Spinal cord (tissue), 10 donors: ENCODE data around the gene ZNF736. TPM values are rescaled to one million over a fixed set of nuclear protein-coding genes. Genes with fewer than 3 reads are reported as not detected.
"Not testable (repeated sequence)": the region's sequence is repeated elsewhere in the genome, so short reads cannot be mapped to it uniquely, and the experiment has no call there.

Experiments used
- DNase-seq, 6 donors: peaks; one replicate each; pipeline versions ENCODE4 v3.0.0 to v3.0.0-alpha.2; 2013 to 2015; ENCODE audit warnings: low spot score in 6 of 6, low read depth in 4 of 6
- H3K27ac ChIP-seq: one replicate; pipeline ENCODE4 v1.5.1; 2013; ENCODE audit warnings: low read depth, low read length, control low read depth
- H3K27me3 ChIP-seq: one replicate; pipeline ENCODE4 v1.6.1; 2013; ENCODE audit warnings: low read length; ENCODE audit not compliant: control insufficient read depth, insufficient read depth
- H3K36me3 ChIP-seq: one replicate; pipeline ENCODE4 v1.6.1; 2013; ENCODE audit warnings: low read length; ENCODE audit not compliant: control insufficient read depth, insufficient read depth
- H3K4me1 ChIP-seq: one replicate; pipeline ENCODE4 v1.6.1; 2013; ENCODE audit warnings: low read length; ENCODE audit not compliant: control insufficient read depth, insufficient read depth
- H3K4me3 ChIP-seq: one replicate; pipeline ENCODE4 v1.5.1; 2013; ENCODE audit warnings: low read depth, low read length, control low read depth
- H3K9me3 ChIP-seq: one replicate; pipeline ENCODE4 v1.6.1; 2013; ENCODE audit warnings: low read length; ENCODE audit not compliant: control insufficient read depth, insufficient read depth
- WGBS: methylation state at CpG from one replicate; pipeline ENCODE4 v1.1.5; 2013; ENCODE audit warnings: missing lambda C conversion rate; ENCODE audit not compliant: insufficient coverage; 5-methylcytosine and 5-hydroxymethylcytosine counted together
- long read RNA-seq, 4 donors: transcript quantifications; one replicate each; lab custom pipeline, GENCODE V29; 2026
- polyA plus RNA-seq, 2 donors: library from polyadenylated mRNA; unstranded; fragments of 120-200 nt; gene quantifications; one replicate each; pipeline ENCODE4 v1.2.1, GENCODE V29; 2013; ENCODE audit not compliant: insufficient read length in 2 of 2
- total RNA-seq, 2 donors: library from RNA; depleted of rRNA in 1 of 2; stranded (reverse); fragments of 120-200 nt in 1 of 2; fragments of >200 nt in 1 of 2; gene quantifications; one replicate each; pipeline versions ENCODE4 v1.2.3 to v1.2.4, GENCODE V29; 2013 to 2014
- donor health status: healthy.

ZNF736 gene
- total RNA-seq = 10 to 100 TPM; 19.1 to 32.3 TPM
- 10 to 100 TPM; 14.1 to 15.5 TPM for polyA plus RNA-seq
- long read RNA-seq, donor 1, partial matches to known transcripts = 0 of 1 reads
- long read RNA-seq, donor 1, other reads (novel, unspliced or antisense) = 0 of 1 reads
- long read RNA-seq, donor 2, partial matches to known transcripts = 0 of 2 reads
- long read RNA-seq, donor 2, other reads (novel, unspliced or antisense) = 0 of 2 reads
- long read RNA-seq, donor 3, full-length matches to known transcripts = 1 of 1 reads
- long read RNA-seq, donor 3, partial matches to known transcripts = 0 of 1 reads
- long read RNA-seq, donor 3, other reads (novel, unspliced or antisense) = 0 of 1 reads
- long read RNA-seq, donor 4, full-length matches to known transcripts = 4 of 4 reads
- long read RNA-seq, donor 4, partial matches to known transcripts = 0 of 4 reads
- long read RNA-seq, donor 4, other reads (novel, unspliced or antisense) = 0 of 4 reads

GRCh38 chr7:64313740-64314491, at the start of gene ZNF736:
ZNF736 (plus strand) TSS chr7:64313961; CDS start chr7:64314151, 190 bp downstream.
- WGBS = under 1% methylated on average over 27 of the region's 33 CpGs
- no peaks in the 10 kb centered on the region for H3K36me3 ChIP-seq
- peak within 1 kb of the TSS; percentile 80 for H3K27ac ChIP-seq
- H3K4me1 ChIP-seq = peaks cover 17% of the 10 kb centered on the region
- DNase-seq = peak; percentile 83 to 99 (median 89)
- no peaks in the 10 kb centered on the region for H3K27me3 ChIP-seq
- peak within 1 kb of the TSS; percentile 82 for H3K4me3 ChIP-seq
- no peaks in the 10 kb centered on the region for H3K9me3 ChIP-seq

DNA sequence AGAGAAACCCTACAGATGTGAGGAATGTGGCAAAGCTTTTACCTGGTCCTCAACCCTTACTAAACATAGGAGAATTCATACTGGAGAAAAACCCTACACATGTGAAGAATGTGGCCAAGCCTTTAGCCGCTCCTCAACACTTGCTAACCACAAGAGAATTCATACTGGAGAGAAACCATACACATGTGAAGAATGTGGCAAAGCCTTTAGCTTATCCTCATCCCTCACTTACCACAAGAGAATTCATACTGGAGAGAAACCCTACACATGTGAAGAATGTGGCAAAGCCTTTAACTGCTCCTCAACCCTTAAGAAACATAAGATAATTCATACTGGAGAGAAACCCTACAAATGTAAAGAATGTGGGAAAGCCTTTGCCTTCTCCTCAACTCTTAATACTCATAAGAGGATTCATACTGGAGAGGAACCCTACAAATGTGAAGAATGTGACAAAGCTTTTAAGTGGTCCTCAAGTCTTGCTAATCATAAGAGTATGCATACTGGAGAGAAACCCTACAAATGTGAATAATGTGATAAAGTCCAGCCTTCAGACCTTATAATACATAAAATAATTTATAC, 47.3 kb upstream of the ZNF736 start:
- H3K4me3 ChIP-seq = no peak overlapping the region
- H3K36me3 ChIP-seq = no peaks in the 10 kb centered on the region
- H3K27me3 ChIP-seq = no peaks in the 10 kb centered on the region
- no peak for DNase-seq
- no peaks in the 10 kb centered on the region for H3K4me1 ChIP-seq
- H3K9me3 ChIP-seq = peaks cover 3% of the 10 kb centered on the region
- WGBS = no CpG with 5 or more reads among the region's 1 CpG
- no peak overlapping the region for H3K27ac ChIP-seq

GRCh38 chr7:64277630-64278029, 36.1 kb upstream of the ZNF736 start:
- no peaks in the 10 kb centered on the region for H3K9me3 ChIP-seq
- DNase-seq = no peak
- no peak overlapping the region for H3K4me3 ChIP-seq
- no CpG with 5 or more reads among the region's 2 CpGs for WGBS
- no peaks in the 10 kb centered on the region for H3K4me1 ChIP-seq
- H3K27ac ChIP-seq = no peak overlapping the region
- H3K27me3 ChIP-seq = no peaks in the 10 kb centered on the region
- no peaks in the 10 kb centered on the region for H3K36me3 ChIP-seq

- H3K27me3 ChIP-seq = no peaks in the 10 kb centered on the region
- no peak for DNase-seq
- no peaks in the 10 kb centered on the region for H3K4me1 ChIP-seq
- H3K9me3 ChIP-seq = peaks cover 5% of the 10 kb centered on the region
- no peak overlapping the region for H3K27ac ChIP-seq
- WGBS = no CpG with 5 or more reads among the region's 1 CpG
- H3K4me3 ChIP-seq = no peak overlapping the region
- no peaks in the 10 kb centered on the region for H3K36me3 ChIP-seq
These were observed 18.9 kb upstream of the ZNF736 start for GRCh38 chr7:64294701-64295420.

DNA sequence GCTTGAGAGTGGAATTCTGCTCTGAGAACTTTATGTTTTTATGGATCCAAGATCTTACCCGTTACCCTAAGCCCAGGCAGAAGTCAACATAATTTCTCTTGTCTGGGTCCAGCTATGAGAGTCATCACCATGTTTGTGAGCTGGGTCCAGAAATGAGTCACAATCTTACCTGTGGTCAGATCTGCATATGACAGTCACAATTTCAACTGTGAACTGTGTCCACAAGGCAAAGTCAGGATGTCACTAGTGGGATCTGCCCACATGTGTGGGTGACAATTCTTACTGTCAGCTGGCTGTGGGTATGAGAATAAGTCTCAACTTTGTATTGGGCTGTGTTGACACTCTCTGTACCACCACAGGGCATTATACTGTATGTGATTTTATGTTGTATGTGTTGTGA, 16.3 kb upstream of the ZNF736 start:
- H3K27ac ChIP-seq, H3K36me3 ChIP-seq, H3K4me3 ChIP-seq, H3K4me1 ChIP-seq, DNase-seq, H3K27me3 ChIP-seq, H3K9me3 ChIP-seq: not testable (repeated sequence)
- WGBS = 100% methylated on average over 1 of the region's 1 CpG

GRCh38 chr7:64300641-64301405, 12.9 kb upstream of the ZNF736 start:
- Histone ChIP-seq H3K4me1 (no peaks in the 10 kb centered on the region), H3K4me3 (no peak overlapping the region), H3K36me3 (no peaks in the 10 kb centered on the region), H3K27me3 (no peaks in the 10 kb centered on the region), H3K9me3 (no peaks in the 10 kb centered on the region), H3K27ac (no peak overlapping the region)
- DNase-seq = no peak
- 77% methylated on average over 3 of the region's 9 CpGs for WGBS

DNA sequence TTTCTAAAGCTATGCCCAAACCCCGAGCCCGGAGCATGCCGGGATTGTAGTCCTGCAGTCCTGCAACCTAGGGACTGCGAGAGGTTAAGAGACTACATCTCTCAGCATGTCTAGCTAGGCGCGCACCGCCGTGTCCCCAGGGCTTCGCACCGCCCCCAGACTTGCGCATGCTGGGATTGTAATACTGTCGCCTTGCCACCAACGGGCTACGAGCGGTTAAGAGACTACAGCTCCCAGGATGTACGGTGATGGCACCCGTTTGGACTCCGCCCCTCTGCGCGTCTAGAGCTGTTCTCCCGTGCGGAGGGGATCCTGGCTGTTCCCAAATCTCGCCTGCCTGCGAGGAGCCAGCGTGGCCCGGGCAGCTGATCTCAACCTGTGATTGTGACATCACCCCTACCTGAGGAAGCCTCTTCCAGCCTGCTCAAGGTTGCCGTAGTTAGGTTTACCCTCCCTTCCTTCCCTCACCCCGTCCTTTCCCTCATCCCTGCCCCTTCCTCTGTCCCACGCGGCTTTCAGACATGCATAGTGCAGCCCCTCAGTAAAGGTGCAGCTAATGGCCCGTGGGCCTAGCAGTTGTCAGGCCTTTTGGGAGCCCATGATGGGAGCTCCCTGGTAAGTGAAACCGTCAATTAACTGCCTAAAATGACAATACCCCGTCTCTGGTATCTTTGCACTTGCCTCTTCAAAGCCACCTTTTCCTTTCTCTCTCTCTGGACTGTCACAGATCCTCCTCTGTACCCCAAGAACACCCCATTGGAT, 6.3 kb upstream of the ZNF736 start:
- no peaks in the 10 kb centered on the region for H3K36me3 ChIP-seq
- peak overlapping the region; percentile 34 for H3K4me3 ChIP-seq
- no peaks in the 10 kb centered on the region for H3K9me3 ChIP-seq
- H3K4me1 ChIP-seq = peaks cover 11% of the 10 kb centered on the region
- H3K27me3 ChIP-seq = no peaks in the 10 kb centered on the region
- WGBS = 2% methylated on average over 33 of the region's 33 CpGs
- peak overlapping the region; percentile 65 for H3K27ac ChIP-seq
- DNase-seq = peak; percentile 82 to 98 (median 86)

- 0% methylated on average over 1 of the region's 7 CpGs for WGBS
- no peak overlapping the region for H3K4me3 ChIP-seq
- H3K27me3 ChIP-seq = no peaks in the 10 kb centered on the region
- no peaks in the 10 kb centered on the region for H3K9me3 ChIP-seq
- H3K27ac ChIP-seq = peak overlapping the region; percentile 65
- H3K36me3 ChIP-seq = no peaks in the 10 kb centered on the region
- no peak for DNase-seq
- peaks cover 11% of the 10 kb centered on the region for H3K4me1 ChIP-seq
These were observed 5.8 kb upstream of the ZNF736 start for GRCh38 chr7:64308016-64308270.
